PC-9 (cell line): ENCODE results near the gene SALL3.

Source experiments
- CTCF ChIP-seq: fragments of 200-600 bp; sonication (generic); conservative IDR thresholded peaks from 2 replicates; pipeline ENCODE4 v1.6.1; 2017; ENCODE audit warnings: mixed run types, antibody characterized with exemption, mild to moderate bottlenecking, moderate library complexity
- EZH2 ChIP-seq: fragments of 200-600 bp; sonication (generic); IDR thresholded peaks from 2 replicates; pipeline ENCODE4 v1.8.0; 2017; ENCODE audit warnings: antibody characterized with exemption, low read depth

GRCh38 chr18:79048245-79048632 is 68.6 kb downstream of the SALL3 start:
- TF ChIP-seq EZH2 (no peak), CTCF (no peak)
